OCI-LY7 (cell line): ENCODE results near the gene SLC22A9.

Source experiments
- EZH2phosphoT487 ChIP-seq: fragments of 200-600 bp; sonication (generic); IDR thresholded peaks from 2 replicates; pipeline ENCODE4 v1.6.1; 2018; ENCODE audit warnings: low read depth, borderline replicate concordance, mild to moderate bottlenecking, mixed run types, antibody characterized with exemption, low read length, moderate library complexity, mixed read lengths
- TF ChIP-seq, protein P1 (sequence below): fragments of 200-600 bp; sonication (generic); conservative IDR thresholded peaks from 2 replicates; pipeline ENCODE4 v1.5.1; 2014; ENCODE audit warnings: mild to moderate bottlenecking, antibody characterized with exemption, low read length, moderate library complexity, mixed read lengths

DNA sequence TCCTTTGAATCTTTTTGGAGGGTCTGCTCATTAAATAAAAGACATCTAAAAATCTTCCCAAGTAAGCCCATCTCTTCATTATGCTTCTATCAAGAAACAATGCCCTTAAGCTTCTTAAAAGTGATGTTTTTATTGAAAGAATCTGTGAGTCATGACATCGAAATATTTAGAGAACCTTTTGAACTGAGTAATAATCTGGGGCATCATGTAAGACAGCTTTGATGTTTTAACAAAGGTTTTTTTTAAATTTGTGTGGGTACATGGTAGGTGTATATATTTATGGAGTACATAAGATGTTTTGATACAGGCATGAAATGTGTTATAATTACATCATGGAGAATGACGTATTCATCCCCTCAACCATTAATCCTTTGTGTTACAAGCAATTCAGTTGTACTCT lies 74.6 kb downstream of the SLC22A9 start:
- no peak for TF ChIP-seq EZH2phosphoT487
- TF ChIP-seq, protein P1, sequence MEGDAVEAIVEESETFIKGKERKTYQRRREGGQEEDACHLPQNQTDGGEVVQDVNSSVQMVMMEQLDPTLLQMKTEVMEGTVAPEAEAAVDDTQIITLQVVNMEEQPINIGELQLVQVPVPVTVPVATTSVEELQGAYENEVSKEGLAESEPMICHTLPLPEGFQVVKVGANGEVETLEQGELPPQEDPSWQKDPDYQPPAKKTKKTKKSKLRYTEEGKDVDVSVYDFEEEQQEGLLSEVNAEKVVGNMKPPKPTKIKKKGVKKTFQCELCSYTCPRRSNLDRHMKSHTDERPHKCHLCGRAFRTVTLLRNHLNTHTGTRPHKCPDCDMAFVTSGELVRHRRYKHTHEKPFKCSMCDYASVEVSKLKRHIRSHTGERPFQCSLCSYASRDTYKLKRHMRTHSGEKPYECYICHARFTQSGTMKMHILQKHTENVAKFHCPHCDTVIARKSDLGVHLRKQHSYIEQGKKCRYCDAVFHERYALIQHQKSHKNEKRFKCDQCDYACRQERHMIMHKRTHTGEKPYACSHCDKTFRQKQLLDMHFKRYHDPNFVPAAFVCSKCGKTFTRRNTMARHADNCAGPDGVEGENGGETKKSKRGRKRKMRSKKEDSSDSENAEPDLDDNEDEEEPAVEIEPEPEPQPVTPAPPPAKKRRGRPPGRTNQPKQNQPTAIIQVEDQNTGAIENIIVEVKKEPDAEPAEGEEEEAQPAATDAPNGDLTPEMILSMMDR, result no peak
